Brain microvascular endothelial cell (primary cell): ENCODE data around the gene CPNE4.
"Not testable (repeated sequence)": the region's sequence is repeated elsewhere in the genome, so short reads cannot be mapped to it uniquely, and the experiment has no call there.

Experiments used
- DNase-seq: peaks from one replicate; pipeline ENCODE4 v3.0.0-alpha.2; 2020
- H3K27ac ChIP-seq: fragments of 250-450 bp; sonication (Bioruptor Pico); 2 replicates; pipeline ENCODE4 v1.5.1; 2020; ENCODE audit warnings: mild to moderate bottlenecking, moderate library complexity
- H3K27me3 ChIP-seq: fragments of 250-450 bp; sonication (Bioruptor Pico); replicated peaks from 2 replicates; pipeline ENCODE4 v1.5.1; 2020; ENCODE audit warnings: mild to moderate bottlenecking
- H3K36me3 ChIP-seq: fragments of 250-450 bp; sonication (Bioruptor Pico); replicated peaks from 2 replicates; pipeline ENCODE4 v1.5.1; 2020; ENCODE audit warnings: mild to moderate bottlenecking
- H3K4me3 ChIP-seq: 2 replicates; pipeline ENCODE4 v1.5.1; 2011; ENCODE audit warnings: low read depth, mild to moderate bottlenecking, control low read depth, low read length, moderate library complexity
- in situ Hi-C: cut with HindIII; loops from 2 replicates; pipeline ENCODE4 v1.10.0; 2017; ENCODE audit warnings: low sequenced_read_pairs, low pct_ligation_motif_present
- TF ChIP-seq, protein P1 (sequence below): IDR thresholded peaks from 2 replicates; pipeline ENCODE4 v1.5.1; 2011; ENCODE audit warnings: low read depth, mild to moderate bottlenecking, moderate library complexity, low read length, control low read depth, inconsistent platforms; ENCODE audit errors: missing control alignments

The CPNE4 gene

DNA sequence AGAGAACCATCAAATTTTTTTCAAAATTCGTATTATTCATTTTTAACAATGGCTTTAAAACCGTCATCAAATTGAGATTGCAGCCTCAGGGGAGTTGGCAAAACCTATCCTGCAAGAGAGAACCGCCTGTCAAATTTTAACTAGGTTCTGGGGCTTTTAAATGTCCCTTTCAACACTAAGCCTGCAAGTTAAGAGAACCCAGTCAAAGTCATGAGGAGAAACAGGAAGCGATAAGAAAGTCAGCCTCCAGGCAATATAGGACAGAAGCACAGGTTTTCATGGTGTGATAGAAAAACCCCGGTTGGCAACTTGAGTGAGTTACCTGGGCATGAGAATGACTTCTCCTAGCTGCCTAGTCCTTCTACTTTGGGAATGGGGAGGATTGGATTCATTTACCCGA, 59.8 kb downstream of the CPNE4 start:
- no peak overlapping the region for H3K4me3 ChIP-seq
- no peak for DNase-seq
- in situ Hi-C loops = no loop called here
- H3K27me3 ChIP-seq = no peaks in the 10 kb centered on the region
- no peak overlapping the region for H3K27ac ChIP-seq
- TF ChIP-seq, protein P1, sequence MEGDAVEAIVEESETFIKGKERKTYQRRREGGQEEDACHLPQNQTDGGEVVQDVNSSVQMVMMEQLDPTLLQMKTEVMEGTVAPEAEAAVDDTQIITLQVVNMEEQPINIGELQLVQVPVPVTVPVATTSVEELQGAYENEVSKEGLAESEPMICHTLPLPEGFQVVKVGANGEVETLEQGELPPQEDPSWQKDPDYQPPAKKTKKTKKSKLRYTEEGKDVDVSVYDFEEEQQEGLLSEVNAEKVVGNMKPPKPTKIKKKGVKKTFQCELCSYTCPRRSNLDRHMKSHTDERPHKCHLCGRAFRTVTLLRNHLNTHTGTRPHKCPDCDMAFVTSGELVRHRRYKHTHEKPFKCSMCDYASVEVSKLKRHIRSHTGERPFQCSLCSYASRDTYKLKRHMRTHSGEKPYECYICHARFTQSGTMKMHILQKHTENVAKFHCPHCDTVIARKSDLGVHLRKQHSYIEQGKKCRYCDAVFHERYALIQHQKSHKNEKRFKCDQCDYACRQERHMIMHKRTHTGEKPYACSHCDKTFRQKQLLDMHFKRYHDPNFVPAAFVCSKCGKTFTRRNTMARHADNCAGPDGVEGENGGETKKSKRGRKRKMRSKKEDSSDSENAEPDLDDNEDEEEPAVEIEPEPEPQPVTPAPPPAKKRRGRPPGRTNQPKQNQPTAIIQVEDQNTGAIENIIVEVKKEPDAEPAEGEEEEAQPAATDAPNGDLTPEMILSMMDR = no peak
- H3K36me3 ChIP-seq = no peaks in the 10 kb centered on the region

DNA sequence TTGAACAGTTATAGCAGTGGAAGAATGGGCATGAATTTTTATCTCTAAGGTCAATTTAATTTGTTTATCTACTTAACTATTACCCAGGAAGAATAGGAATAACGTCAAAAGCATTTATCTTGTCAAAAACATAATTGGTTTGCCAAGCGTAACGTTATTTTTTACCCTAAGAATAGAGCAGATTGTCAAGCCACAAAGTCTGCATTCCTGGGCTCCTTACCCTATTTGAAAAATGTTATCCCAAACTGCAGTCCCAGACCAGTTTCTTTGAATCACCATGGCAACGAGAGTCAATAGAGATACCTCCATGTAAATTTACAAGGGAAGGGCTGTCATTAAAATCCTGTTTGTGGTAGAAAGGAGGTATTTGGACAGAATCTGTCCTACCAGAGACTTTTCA, 61.1 kb downstream of the CPNE4 start:
- Histone ChIP-seq H3K36me3 (no peaks in the 10 kb centered on the region), H3K27ac (no peak overlapping the region), H3K4me3 (no peak overlapping the region), H3K27me3 (no peaks in the 10 kb centered on the region)
- no peak for DNase-seq
- in situ Hi-C loops = no loop called here
- TF ChIP-seq, protein P1 = no peak

DNA sequence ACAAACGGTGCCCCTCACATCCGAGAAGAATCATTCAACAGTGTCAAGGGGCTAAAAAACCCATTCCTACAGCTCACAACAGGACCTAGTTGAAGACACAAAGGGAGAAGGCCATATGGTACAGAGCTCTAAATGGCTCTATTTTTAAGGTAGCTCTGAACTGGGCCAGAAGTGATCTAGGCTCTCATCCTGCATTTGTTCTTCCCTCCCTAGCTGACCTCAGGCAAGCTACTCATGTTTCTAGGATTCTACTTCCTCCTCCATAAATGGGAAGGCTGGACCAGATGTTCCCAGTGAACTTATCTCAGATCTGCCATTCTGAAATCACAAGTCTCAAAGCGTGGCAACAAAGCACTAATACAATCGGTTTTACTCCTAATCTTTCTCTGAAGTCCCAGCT, 62.3 kb downstream of the CPNE4 start:
- Histone ChIP-seq H3K27me3 (no peaks in the 10 kb centered on the region), H3K36me3 (no peaks in the 10 kb centered on the region), H3K4me3 (no peak overlapping the region), H3K27ac (no peak overlapping the region)
- no peak for DNase-seq
- in situ Hi-C loops = no loop called here
- TF ChIP-seq, protein P1 = no peak

DNA sequence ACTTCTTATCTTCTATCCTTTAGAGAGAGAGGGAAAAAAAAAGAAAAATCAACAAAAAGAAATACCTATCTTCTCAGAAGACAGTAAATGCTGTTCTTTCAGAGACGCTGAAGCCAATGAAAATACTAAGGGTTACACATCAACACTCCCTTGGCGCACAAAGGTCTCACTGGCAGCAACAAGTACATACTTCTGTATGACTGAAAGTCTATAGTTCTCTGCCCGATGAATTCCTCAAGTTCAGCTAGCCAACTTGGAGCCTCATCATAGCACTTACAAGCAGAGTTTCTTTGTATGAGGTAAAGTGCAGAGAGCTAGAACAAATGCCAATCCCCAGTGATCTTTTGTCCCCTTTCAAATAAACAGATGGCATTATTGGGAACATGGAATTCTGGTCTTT, 62.7 kb downstream of the CPNE4 start:
- no peak for DNase-seq
- Histone ChIP-seq H3K27me3 (no peaks in the 10 kb centered on the region), H3K36me3 (no peaks in the 10 kb centered on the region), H3K4me3 (no peak overlapping the region), H3K27ac (no peak overlapping the region)
- TF ChIP-seq, protein P1 = no peak
- in situ Hi-C loops = no loop called here

DNA sequence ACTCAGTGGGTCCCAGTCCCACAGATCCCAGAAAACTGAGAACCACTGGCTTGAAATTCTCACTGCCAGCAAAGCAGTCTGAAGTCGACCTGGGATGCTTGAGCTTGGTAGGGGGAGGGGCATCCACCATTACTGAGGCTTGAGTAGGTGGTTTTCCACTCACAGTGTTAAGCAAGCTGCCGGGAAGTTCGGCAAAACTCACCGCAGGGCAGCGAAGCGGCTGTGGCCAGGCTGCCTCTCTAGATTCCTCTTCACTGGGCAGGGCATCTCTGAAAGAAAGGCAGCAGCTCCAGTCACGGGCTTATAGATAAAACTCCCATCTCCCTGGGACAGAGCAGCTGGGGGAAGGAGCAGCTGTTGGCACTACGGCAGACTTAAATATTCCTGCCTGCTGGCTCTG, 71.4 kb downstream of the CPNE4 start:
- H3K27me3 ChIP-seq, H3K4me3 ChIP-seq, H3K27ac ChIP-seq, DNase-seq, in situ Hi-C loops, H3K36me3 ChIP-seq: not testable (repeated sequence)

DNA sequence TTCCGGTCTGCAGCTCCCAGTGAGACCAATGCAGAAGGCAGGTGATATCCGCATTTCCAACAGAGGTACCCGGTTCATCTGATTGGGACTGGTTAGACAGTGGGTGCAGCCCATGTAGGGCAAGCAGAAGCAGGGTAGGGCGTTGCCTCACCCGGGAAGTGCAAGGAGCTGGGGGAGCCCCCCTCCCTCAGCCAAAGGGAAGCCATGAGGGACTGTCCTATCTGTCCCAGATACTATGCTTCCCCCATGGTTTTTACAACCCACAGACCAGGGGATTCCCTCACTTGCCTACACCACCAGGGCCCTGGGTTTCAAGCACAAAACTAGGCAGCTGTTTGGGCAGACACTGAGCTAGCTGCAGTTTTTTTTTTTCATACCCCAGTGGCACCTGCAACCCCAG, 71.8 kb downstream of the CPNE4 start:
- H3K27me3 ChIP-seq = no peaks in the 10 kb centered on the region
- DNase-seq = no peak
- no peak overlapping the region for H3K27ac ChIP-seq
- no peak overlapping the region for H3K4me3 ChIP-seq
- in situ Hi-C loops = no loop called here
- TF ChIP-seq, protein P1 = no peak
- no peaks in the 10 kb centered on the region for H3K36me3 ChIP-seq
